Mesodermal cell (in vitro differentiated cells): ENCODE measurements around the gene DAAM1.

Experiments
- H3K27ac ChIP-seq: 2 replicates; pipeline ENCODE4 v1.7.0; 2013; ENCODE audit warnings: mild to moderate bottlenecking, low read depth, low read length, moderate library complexity; ENCODE audit not compliant: severe bottlenecking
- H3K36me3 ChIP-seq: 2 replicates; pipeline ENCODE4 v1.7.1; 2013; ENCODE audit warnings: mild to moderate bottlenecking, low read length, moderate library complexity; ENCODE audit not compliant: control insufficient read depth, insufficient read depth
- H3K4me1 ChIP-seq: one replicate; pipeline ENCODE4 v1.7.1; 2013; ENCODE audit warnings: mild to moderate bottlenecking, low read length; ENCODE audit not compliant: insufficient read depth, control insufficient read depth, poor library complexity, severe bottlenecking
- H3K4me3 ChIP-seq: 2 replicates; pipeline ENCODE4 v1.7.0; 2013; ENCODE audit warnings: low read length, control low read depth, mild to moderate bottlenecking; ENCODE audit not compliant: insufficient read depth, poor library complexity, severe bottlenecking; ENCODE audit errors: extremely low read depth
- H3K9me3 ChIP-seq: 2 replicates; pipeline ENCODE4 v1.7.1; 2013; ENCODE audit warnings: mild to moderate bottlenecking, low read length, moderate library complexity; ENCODE audit not compliant: control insufficient read depth
- WGBS, 2 experiments: methylation state at CpG; one replicate each; pipeline ENCODE4 v1.1.5; 2013; ENCODE audit warnings: missing lambda C conversion rate in 2 of 2; ENCODE audit not compliant: insufficient coverage in 2 of 2; 5-methylcytosine and 5-hydroxymethylcytosine counted together

Gene DAAM1

GRCh38 chr14:59215757-59216156 is 27.3 kb downstream of the DAAM1 start:
- Histone ChIP-seq H3K27ac (no peak overlapping the region), H3K4me3 (no peak overlapping the region)
- 88% methylated on average over 1 of the region's 4 CpGs; no CpG with 5 or more reads in 1 of the 2 experiments for WGBS, 2 experiments

GRCh38 chr14:59217011-59217410 is 28.5 kb downstream of the DAAM1 start:
- 100% methylated on average over 1 of the region's 1 CpG; no CpG with 5 or more reads in 1 of the 2 experiments for WGBS, 2 experiments
- H3K36me3 ChIP-seq: peaks cover 6% of the 10 kb centered on the region
- H3K27ac ChIP-seq: no peak overlapping the region

More at GRCh38 chr14:59215757-59216156, 27.3 kb downstream of the DAAM1 start:
- peaks cover 6% of the 10 kb centered on the region for H3K36me3 ChIP-seq
- H3K4me1 ChIP-seq: peaks cover 13% of the 10 kb centered on the region
- no peaks in the 10 kb centered on the region for H3K9me3 ChIP-seq

GRCh38 chr14:59221568-59221967 is 33.1 kb downstream of the DAAM1 start:
- H3K4me3 ChIP-seq: no peak overlapping the region
- WGBS, 2 experiments: 78 to 80% methylated on average over 1 of the region's 2 CpGs
- no peak overlapping the region for H3K27ac ChIP-seq
- H3K9me3 ChIP-seq: no peaks in the 10 kb centered on the region
- H3K4me1 ChIP-seq: peaks cover 4% of the 10 kb centered on the region
- peaks cover 6% of the 10 kb centered on the region for H3K36me3 ChIP-seq

More at GRCh38 chr14:59217011-59217410, 28.5 kb downstream of the DAAM1 start:
- H3K4me3 ChIP-seq: no peak overlapping the region
- no peaks in the 10 kb centered on the region for H3K9me3 ChIP-seq
- peaks cover 17% of the 10 kb centered on the region for H3K4me1 ChIP-seq

GRCh38 chr14:59224341-59224740 is 35.9 kb downstream of the DAAM1 start:
- WGBS, 2 experiments: 91 to 95% methylated on average over 1 to 2 of the region's 3 CpGs
- peaks cover 6% of the 10 kb centered on the region for H3K36me3 ChIP-seq
- H3K4me3 ChIP-seq: no peak overlapping the region
- no peaks in the 10 kb centered on the region for H3K9me3 ChIP-seq
- no peak overlapping the region for H3K27ac ChIP-seq
- H3K4me1 ChIP-seq: peaks cover 4% of the 10 kb centered on the region

GRCh38 chr14:59225281-59225680 is 36.8 kb downstream of the DAAM1 start:
- 83 to 88% methylated on average over 1 to 2 of the region's 2 CpGs for WGBS, 2 experiments
- Histone ChIP-seq H3K9me3 (no peaks in the 10 kb centered on the region), H3K27ac (no peak overlapping the region), H3K4me1 (peaks cover 4% of the 10 kb centered on the region), H3K4me3 (no peak overlapping the region), H3K36me3 (peaks cover 5% of the 10 kb centered on the region)

GRCh38 chr14:59228421-59228820 is 40.0 kb downstream of the DAAM1 start:
- 100% methylated on average over 1 of the region's 3 CpGs; no CpG with 5 or more reads in 1 of the 2 experiments for WGBS, 2 experiments
- no peak overlapping the region for H3K27ac ChIP-seq
- no peak overlapping the region for H3K4me3 ChIP-seq
- H3K36me3 ChIP-seq: no peaks in the 10 kb centered on the region
- no peaks in the 10 kb centered on the region for H3K4me1 ChIP-seq
- H3K9me3 ChIP-seq: no peaks in the 10 kb centered on the region

- Histone ChIP-seq H3K4me3 (no peak overlapping the region), H3K9me3 (no peaks in the 10 kb centered on the region), H3K36me3 (no peaks in the 10 kb centered on the region), H3K27ac (no peak overlapping the region), H3K4me1 (no peaks in the 10 kb centered on the region)
- 90% methylated on average over 1 of the region's 3 CpGs; no CpG with 5 or more reads in 1 of the 2 experiments for WGBS, 2 experiments
These were observed 41.4 kb downstream of the DAAM1 start for GRCh38 chr14:59229653-59230406.

GRCh38 chr14:59236195-59236594 is 47.7 kb downstream of the DAAM1 start:
- H3K9me3 ChIP-seq: no peaks in the 10 kb centered on the region
- peaks cover 5% of the 10 kb centered on the region for H3K4me1 ChIP-seq
- H3K4me3 ChIP-seq: no peak overlapping the region
- whole genome bisulfite sequencing, 2 experiments: 81 to 98% methylated on average over 4 of the region's 4 CpGs
- no peaks in the 10 kb centered on the region for H3K36me3 ChIP-seq
- H3K27ac ChIP-seq: no peak overlapping the region

GRCh38 chr14:59238216-59238615 is 49.7 kb downstream of the DAAM1 start:
- H3K27ac ChIP-seq: no peak overlapping the region
- no peaks in the 10 kb centered on the region for H3K36me3 ChIP-seq
- 79 to 91% methylated on average over 5 of the region's 5 CpGs for WGBS, 2 experiments
- H3K4me1 ChIP-seq: peaks cover 5% of the 10 kb centered on the region
- no peak overlapping the region for H3K4me3 ChIP-seq
- no peaks in the 10 kb centered on the region for H3K9me3 ChIP-seq

GRCh38 chr14:59239022-59239421 is 50.6 kb downstream of the DAAM1 start:
- Histone ChIP-seq H3K9me3 (no peaks in the 10 kb centered on the region), H3K4me1 (peaks cover 5% of the 10 kb centered on the region), H3K4me3 (no peak overlapping the region), H3K36me3 (peaks cover 4% of the 10 kb centered on the region), H3K27ac (no peak overlapping the region)

GRCh38 chr14:59240356-59240755 is 51.9 kb downstream of the DAAM1 start:
- WGBS, 2 experiments: 100% methylated on average over 2 of the region's 2 CpGs
- Histone ChIP-seq H3K4me1 (peaks cover 5% of the 10 kb centered on the region), H3K36me3 (peaks cover 6% of the 10 kb centered on the region), H3K9me3 (no peaks in the 10 kb centered on the region), H3K27ac (no peak overlapping the region), H3K4me3 (no peak overlapping the region)
